Stimulated activated CD8-positive, alpha-beta memory T cell treated with anti-CD3 and anti-CD28 coated beads, Interleukin-4, amount 100 ng/mL, for 48 hours (primary cell): ENCODE data around the gene ORC6.

ENCODE experiments used
- DNase-seq: peaks from one replicate; pipeline ENCODE4 v3.0.0-alpha.2; 2020

The ORC6 gene

GRCh38 chr16:46732561-46732960 is 43.1 kb downstream of the ORC6 start:
- DNase-seq, result no peak

GRCh38 chr16:46733319-46733830 is 43.9 kb downstream of the ORC6 start:
- DNase-seq, result no peak

- DNase-seq, result no peak
Measured at GRCh38 chr16:46736695-46737094, 47.2 kb downstream of the ORC6 start.

GRCh38 chr16:46737621-46738214 is 48.3 kb downstream of the ORC6 start:
- no peak for DNase-seq

- DNase-seq, result no peak
Measured at GRCh38 chr16:46739934-46740333, 50.5 kb downstream of the ORC6 start.

GRCh38 chr16:46743232-46743719 is 53.8 kb downstream of the ORC6 start:
- DNase-seq, result no peak

GRCh38 chr16:46745617-46746016 is 56.2 kb downstream of the ORC6 start:
- DNase-seq, result no peak

- no peak for DNase-seq
Measured at GRCh38 chr16:46746821-46747776, 57.6 kb downstream of the ORC6 start.
